ENCODE measurements around the gene EXTL1. TPM values are rescaled to one million over a fixed set of nuclear protein-coding genes. Genes with fewer than 3 reads are reported as not detected.

The EXTL1 gene
- total RNA-seq, 1 experiment from 2014 or later = 1.0 TPM

DNA sequence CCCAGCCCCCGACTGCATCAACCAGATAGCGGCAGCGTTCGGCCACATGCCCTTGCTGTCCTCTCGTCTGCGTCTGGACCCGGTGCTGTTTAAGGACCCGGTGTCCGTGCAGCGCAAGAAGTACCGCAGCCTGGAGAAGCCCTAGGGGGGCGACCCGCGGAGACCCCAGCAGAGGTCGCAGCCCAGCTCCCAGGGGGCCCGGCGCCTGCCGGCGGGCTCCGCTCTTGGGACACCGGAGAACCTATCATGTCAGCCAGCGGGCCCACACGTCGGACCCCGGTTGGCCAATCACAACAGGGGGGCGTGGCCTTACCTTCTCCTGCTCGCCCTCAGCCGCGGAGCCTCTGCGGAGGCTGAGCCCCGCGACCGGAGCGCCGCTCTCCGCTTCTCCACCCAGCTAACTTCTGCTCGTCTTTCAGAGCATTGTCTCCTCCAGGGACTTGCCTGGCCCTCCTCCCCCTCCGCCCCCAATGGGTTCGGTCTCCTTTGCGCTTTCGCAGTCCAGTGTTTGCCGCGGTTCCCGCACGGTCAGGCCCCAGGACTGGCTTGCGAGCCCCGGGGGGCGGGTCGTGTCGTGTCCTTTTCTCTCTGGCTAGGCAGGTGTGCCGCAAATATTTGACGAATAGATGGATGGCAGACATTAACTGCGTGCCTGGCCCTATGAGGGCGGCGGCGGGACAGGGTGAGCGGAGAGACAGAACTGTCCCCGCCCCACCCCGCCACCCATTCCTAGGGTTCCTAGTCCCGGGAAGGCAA is 13.8 kb downstream of the EXTL1 start:
- Histone ChIP-seq H3T11ph (ENCODE audit: low read length) (no peak overlapping the region), H3K4me1 (ENCODE audit: insufficient read depth, low read length) (no peaks in the 10 kb centered on the region; the same call in 1 of the 2 replicates), H4K8ac (replicated peaks; ENCODE audit: insufficient read length, low read depth, low read length) (no peak overlapping the region), H4K91ac (ENCODE audit: insufficient read length, low read depth, low read length) (no peak overlapping the region), H3K23ac (ENCODE audit: insufficient read length, low read depth, low read length) (no peak overlapping the region), H2BK20ac (ENCODE audit: low read depth, low read length, poor library complexity, severe bottlenecking) (no peak overlapping the region), H2AK5ac (ENCODE audit: insufficient read length, low read length) (no peak overlapping the region), H2BK5ac (ENCODE audit: insufficient read length, low read length) (no peak overlapping the region), H2BK15ac (ENCODE audit: low read depth, low read length) (no peak overlapping the region), H3K9me3 (ENCODE audit: control insufficient read depth, low read depth, low read length) (no peaks in the 10 kb centered on the region), H3K56ac (ENCODE audit: insufficient read length, low read depth, low read length) (no peak overlapping the region), H2BK120ac (ENCODE audit: low read depth, low read length, poor library complexity, severe bottlenecking) (no peak overlapping the region), H3K4me2 (ENCODE audit: insufficient read depth, insufficient read length, low read length) (peak overlapping the region; percentile 78), H3K9ac (ENCODE audit: extremely low read depth, insufficient read length, low read length) (no peak overlapping the region), H4K20me1 (ENCODE audit: control insufficient read depth, insufficient read depth, insufficient read length) (no peaks in the 10 kb centered on the region), H3K79me1 (ENCODE audit: insufficient read depth, low read depth, low read length, poor library complexity, severe bottlenecking) (no peaks in the 10 kb centered on the region), H3K27ac (ENCODE audit: insufficient read length, low read depth, low read length) (no peak overlapping the region), H3K79me2 (ENCODE audit: insufficient read depth, low read length) (no peaks in the 10 kb centered on the region), H3K18ac (ENCODE audit: insufficient read length, low read depth, low read length) (no peak overlapping the region), H2AFZ (ENCODE audit: low read length) (no peak overlapping the region), H3K23me2 (ENCODE audit: insufficient read length, low read depth, low read length, poor library complexity, severe bottlenecking) (peaks cover 12% of the 10 kb centered on the region), H3K14ac (ENCODE audit: insufficient read depth, low read length) (no peak overlapping the region), H4K5ac (ENCODE audit: insufficient read length, low read depth, low read length) (no peak overlapping the region), H2BK12ac (ENCODE audit: insufficient read length, low read depth, low read length) (no peak overlapping the region), H3K27me3 (ENCODE audit: insufficient read depth, low read length) (peaks cover 4% of the 10 kb centered on the region; the same call in 1 of the 2 replicates), H3K4ac (ENCODE audit: low read depth, low read length) (no peak overlapping the region)
- WGBS (ENCODE audit: extremely low coverage, insufficient read length, low lambda C conversion rate) = no CpG with 5 or more reads among the region's 60 CpGs
- H3K27me3 Mint-ChIP-seq (ENCODE audit: low read depth) = peaks cover 76% of the 10 kb centered on the region
- no peak overlapping the region for H3K27ac Mint-ChIP-seq
- DNase-seq = peak; percentile 95
- peak overlapping the region; percentile 81 to 88 for H3K4me3 Mint-ChIP-seq
- peaks cover 9% of the 10 kb centered on the region in 2 experiments for H3K4me1 Mint-ChIP-seq
- H3K36me3 Mint-ChIP-seq (ENCODE audit: insufficient read depth in 1 of 3, low read depth in 3 of 3) = no peaks in the 10 kb centered on the region
- TF ChIP-seq, protein P1, sequence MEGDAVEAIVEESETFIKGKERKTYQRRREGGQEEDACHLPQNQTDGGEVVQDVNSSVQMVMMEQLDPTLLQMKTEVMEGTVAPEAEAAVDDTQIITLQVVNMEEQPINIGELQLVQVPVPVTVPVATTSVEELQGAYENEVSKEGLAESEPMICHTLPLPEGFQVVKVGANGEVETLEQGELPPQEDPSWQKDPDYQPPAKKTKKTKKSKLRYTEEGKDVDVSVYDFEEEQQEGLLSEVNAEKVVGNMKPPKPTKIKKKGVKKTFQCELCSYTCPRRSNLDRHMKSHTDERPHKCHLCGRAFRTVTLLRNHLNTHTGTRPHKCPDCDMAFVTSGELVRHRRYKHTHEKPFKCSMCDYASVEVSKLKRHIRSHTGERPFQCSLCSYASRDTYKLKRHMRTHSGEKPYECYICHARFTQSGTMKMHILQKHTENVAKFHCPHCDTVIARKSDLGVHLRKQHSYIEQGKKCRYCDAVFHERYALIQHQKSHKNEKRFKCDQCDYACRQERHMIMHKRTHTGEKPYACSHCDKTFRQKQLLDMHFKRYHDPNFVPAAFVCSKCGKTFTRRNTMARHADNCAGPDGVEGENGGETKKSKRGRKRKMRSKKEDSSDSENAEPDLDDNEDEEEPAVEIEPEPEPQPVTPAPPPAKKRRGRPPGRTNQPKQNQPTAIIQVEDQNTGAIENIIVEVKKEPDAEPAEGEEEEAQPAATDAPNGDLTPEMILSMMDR (conservative IDR thresholded peaks at IDR 0.05) = no peak; the same call in 2 of the 3 replicates
- no peaks in the 10 kb centered on the region for H3K9me3 Mint-ChIP-seq

Measured in H9 (cell line).